Thyroid gland (tissue), 4 donors: ENCODE data around the gene TJAP1. TPM values are rescaled to one million over a fixed set of nuclear protein-coding genes. Genes with fewer than 3 reads are reported as not detected.

Experiments
- DNase-seq, 2 donors: peaks; one replicate each; pipeline ENCODE4 v3.0.0-alpha.2; 2019
- H3K27ac ChIP-seq, 3 donors: fragments of 200-600 bp; sonication (generic); 1 replicate in 2 of 3; 2 replicates in 1 of 3; pipeline ENCODE4 v1.5.1; 2016 to 2019; ENCODE audit warnings: mild to moderate bottlenecking in 1 of 3, moderate library complexity in 1 of 3
- H3K27me3 ChIP-seq: fragments of 200-600 bp; sonication (generic); one replicate; pipeline ENCODE4 v1.5.1; 2019
- H3K36me3 ChIP-seq, 2 donors: fragments of 200-600 bp; sonication (generic); one replicate each; pipeline ENCODE4 v1.5.1; 2016 to 2019
- H3K4me1 ChIP-seq, 2 donors: fragments of 200-600 bp; sonication (generic); one replicate each; pipeline ENCODE4 v1.5.1; 2017 to 2019
- H3K4me3 ChIP-seq, 3 donors: fragments of 200-600 bp; sonication (generic); replicated peaks in 1 of 3; 1 replicate in 2 of 3; 2 replicates in 1 of 3; pipeline ENCODE4 v1.5.1; 2016; ENCODE audit warnings: mild to moderate bottlenecking in 1 of 3
- H3K9me3 ChIP-seq: fragments of 200-600 bp; sonication (generic); one replicate; pipeline ENCODE4 v1.5.1; 2017
- POLR2A ChIP-seq, 2 donors: fragments of 450-650 bp; IDR thresholded peaks; one replicate each; pipeline ENCODE4 v1.6.1; 2017; ENCODE audit warnings: antibody characterized with exemption in 2 of 2, mild to moderate bottlenecking in 2 of 2, moderate library complexity in 1 of 2
- WGBS, 2 donors: methylation state at CpG; one replicate each; pipeline ENCODE4 v1.1.5; 2017; 5-methylcytosine and 5-hydroxymethylcytosine counted together
- intact Hi-C: fragments of 100-400 bp; cut with DNase I; formaldehyde crosslinking; loops from one replicate; pipeline ENCODE4 v1.15.1; 2023
- total RNA-seq, 4 donors: library from RNA; depleted of rRNA; stranded (reverse); fragments of >200 nt; gene quantifications; one replicate each; pipeline ENCODE4 v1.2.3, GENCODE V29; 2016
- TF ChIP-seq, protein P1 (sequence below), 6 experiments: fragments of 200-600 bp in 3 of 6; fragments of 450-650 bp in 3 of 6; sonication (generic) in 3 of 6; IDR thresholded peaks; one replicate each; pipeline ENCODE4 v1.5.1; 2016 to 2019; ENCODE audit warnings: antibody characterized with exemption in 6 of 6, mild to moderate bottlenecking in 2 of 6, inconsistent platforms in 1 of 6, moderate library complexity in 1 of 6

Gene TJAP1
- total RNA-seq, 4 donors from 2014 or later, result 23.2 to 42.4 (median 34.4) TPM

DNA sequence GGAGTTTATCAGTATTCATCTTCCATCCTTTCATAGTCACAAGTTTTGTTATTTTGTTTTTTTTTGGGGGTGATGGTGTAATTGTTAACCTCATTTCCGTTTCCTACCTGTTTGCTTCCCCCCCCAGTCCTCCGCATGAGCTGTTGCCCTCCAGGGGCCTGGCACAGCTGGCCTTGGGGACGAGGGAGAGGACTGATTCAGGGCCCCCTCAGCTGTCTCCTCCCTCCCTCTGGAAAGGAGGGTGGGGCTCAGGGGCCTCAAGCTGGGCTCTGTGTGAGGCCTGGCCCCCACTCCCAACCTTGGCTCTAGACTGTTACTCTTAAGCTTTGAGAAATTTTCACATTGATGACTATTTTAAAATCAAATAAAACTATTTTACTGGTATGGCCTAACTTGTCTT is 28.8 kb downstream of the TJAP1 start:
- H3K27ac ChIP-seq, result no peak overlapping the region
- intact Hi-C loops, result loop anchor here (2.0 to 10.0 kb wide), 3 partner anchors 51 to 244 kb away; partner anchors contain the start of genes DLK2 and ZNF318
- H3K36me3 ChIP-seq, result peaks cover 30 to 35% of the 10 kb centered on the region in 2 donors

GRCh38 chr6:43506667-43507471 is 29.5 kb downstream of the TJAP1 start:
- TF ChIP-seq POLR2A (IDR thresholded peaks at IDR 0.05), result no peak
- TF ChIP-seq, protein P1, sequence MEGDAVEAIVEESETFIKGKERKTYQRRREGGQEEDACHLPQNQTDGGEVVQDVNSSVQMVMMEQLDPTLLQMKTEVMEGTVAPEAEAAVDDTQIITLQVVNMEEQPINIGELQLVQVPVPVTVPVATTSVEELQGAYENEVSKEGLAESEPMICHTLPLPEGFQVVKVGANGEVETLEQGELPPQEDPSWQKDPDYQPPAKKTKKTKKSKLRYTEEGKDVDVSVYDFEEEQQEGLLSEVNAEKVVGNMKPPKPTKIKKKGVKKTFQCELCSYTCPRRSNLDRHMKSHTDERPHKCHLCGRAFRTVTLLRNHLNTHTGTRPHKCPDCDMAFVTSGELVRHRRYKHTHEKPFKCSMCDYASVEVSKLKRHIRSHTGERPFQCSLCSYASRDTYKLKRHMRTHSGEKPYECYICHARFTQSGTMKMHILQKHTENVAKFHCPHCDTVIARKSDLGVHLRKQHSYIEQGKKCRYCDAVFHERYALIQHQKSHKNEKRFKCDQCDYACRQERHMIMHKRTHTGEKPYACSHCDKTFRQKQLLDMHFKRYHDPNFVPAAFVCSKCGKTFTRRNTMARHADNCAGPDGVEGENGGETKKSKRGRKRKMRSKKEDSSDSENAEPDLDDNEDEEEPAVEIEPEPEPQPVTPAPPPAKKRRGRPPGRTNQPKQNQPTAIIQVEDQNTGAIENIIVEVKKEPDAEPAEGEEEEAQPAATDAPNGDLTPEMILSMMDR (IDR thresholded peaks at IDR 0.05), result peak; percentile 85 to 99 (median 88)
- H3K9me3 ChIP-seq, result no peaks in the 10 kb centered on the region
- H3K36me3 ChIP-seq, result peaks cover 36 to 38% of the 10 kb centered on the region in 2 donors
- H3K4me3 ChIP-seq, result no peak overlapping the region
- peaks cover 11 to 17% of the 10 kb centered on the region in 2 donors for H3K4me1 ChIP-seq
- intact Hi-C loops, result loop anchor here (2.0 to 10.0 kb wide), 3 partner anchors 52 to 245 kb away; partner anchors contain the start of genes DLK2 and ZNF318
- 27 to 32% methylated on average over 11 to 14 of the region's 14 CpGs for WGBS, 2 donors
- no peak overlapping the region for H3K27ac ChIP-seq
- DNase-seq, result peak; percentile 73 to 76
- no peaks in the 10 kb centered on the region for H3K27me3 ChIP-seq

More for the DNA sequence above, 28.8 kb downstream of the TJAP1 start:
- Histone ChIP-seq H3K4me3 (no peak overlapping the region), H3K4me1 (peaks cover 11 to 17% of the 10 kb centered on the region in 2 donors), H3K27me3 (no peaks in the 10 kb centered on the region), H3K9me3 (no peaks in the 10 kb centered on the region)
- no peak for DNase-seq
- WGBS, 2 donors, result 90 to 91% methylated on average over 3 of the region's 3 CpGs
- no peak for TF ChIP-seq POLR2A (IDR thresholded peaks at IDR 0.05)
- TF ChIP-seq, protein P1 (IDR thresholded peaks at IDR 0.05), result no peak

DNA sequence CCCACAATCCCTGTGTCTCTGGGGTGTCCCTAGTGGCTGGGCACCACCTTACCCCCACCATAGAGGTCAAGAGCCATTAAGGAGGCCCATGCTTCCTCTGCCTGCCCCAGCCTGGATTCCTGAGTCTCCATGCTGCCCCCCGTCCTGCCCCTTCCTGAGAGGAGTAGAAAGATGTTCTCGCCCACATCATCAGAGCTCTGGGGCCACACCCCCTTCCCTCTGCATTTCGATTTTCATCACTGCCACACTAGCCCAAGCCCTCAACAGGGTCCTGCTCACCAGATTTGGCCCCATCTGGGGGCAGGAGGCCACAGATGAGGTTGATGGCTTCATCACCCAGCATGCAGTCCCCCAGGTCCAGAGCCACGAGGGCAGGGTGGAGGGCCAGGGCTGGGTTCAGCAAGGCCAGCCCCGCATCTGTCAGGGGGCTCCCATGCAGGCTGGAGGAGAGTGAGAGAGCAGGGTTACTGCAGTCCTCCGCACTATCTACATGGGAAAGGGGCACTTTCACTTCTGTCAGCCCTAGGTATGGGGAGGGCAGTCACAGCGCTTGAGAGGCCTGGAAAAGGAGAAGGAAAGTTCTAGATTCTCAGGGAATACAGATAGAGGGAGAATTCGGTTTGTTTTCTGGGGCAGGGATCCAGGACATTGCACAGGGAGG is 31.2 kb downstream of the TJAP1 start:
- no peak for DNase-seq
- TF ChIP-seq, protein P1 (IDR thresholded peaks at IDR 0.05), result no peak
- no peak for TF ChIP-seq POLR2A (IDR thresholded peaks at IDR 0.05)
- Histone ChIP-seq H3K36me3 (peaks cover 36 to 37% of the 10 kb centered on the region in 2 donors), H3K27ac (no peak overlapping the region), H3K4me3 (no peak overlapping the region), H3K4me1 (peaks cover 11 to 17% of the 10 kb centered on the region in 2 donors), H3K27me3 (no peaks in the 10 kb centered on the region), H3K9me3 (no peaks in the 10 kb centered on the region)
- WGBS, 2 donors, result 72 to 75% methylated on average over 8 of the region's 8 CpGs
- intact Hi-C loops, result loop anchor here (5.0 to 10.0 kb wide), 2 partner anchors 144 to 246 kb away; partner anchors contain the start of gene ZNF318

GRCh38 chr6:43509142-43509983 is 32.0 kb downstream of the TJAP1 start:
- no peak overlapping the region for H3K27ac ChIP-seq
- DNase-seq, result peak; percentile 25 to 30
- H3K4me3 ChIP-seq, result peak overlapping the region in 2 of 3 donors; percentile 10 to 68
- no peaks in the 10 kb centered on the region for H3K9me3 ChIP-seq
- H3K4me1 ChIP-seq, result peaks cover 11 to 17% of the 10 kb centered on the region in 2 donors
- TF ChIP-seq POLR2A (IDR thresholded peaks at IDR 0.05), result no peak
- TF ChIP-seq, protein P1 (IDR thresholded peaks at IDR 0.05), result no peak
- intact Hi-C loops, result loop anchor here (5.0 to 10.0 kb wide), 2 partner anchors 145 to 247 kb away; partner anchors contain the start of gene ZNF318
- no peaks in the 10 kb centered on the region for H3K27me3 ChIP-seq
- 15 to 33% methylated on average over 19 to 28 of the region's 69 CpGs for whole genome bisulfite sequencing, 2 donors
- peaks cover 35 to 38% of the 10 kb centered on the region in 2 donors for H3K36me3 ChIP-seq
